Measurements from ENCODE around the gene PTCD2.

Gene PTCD2

DNA sequence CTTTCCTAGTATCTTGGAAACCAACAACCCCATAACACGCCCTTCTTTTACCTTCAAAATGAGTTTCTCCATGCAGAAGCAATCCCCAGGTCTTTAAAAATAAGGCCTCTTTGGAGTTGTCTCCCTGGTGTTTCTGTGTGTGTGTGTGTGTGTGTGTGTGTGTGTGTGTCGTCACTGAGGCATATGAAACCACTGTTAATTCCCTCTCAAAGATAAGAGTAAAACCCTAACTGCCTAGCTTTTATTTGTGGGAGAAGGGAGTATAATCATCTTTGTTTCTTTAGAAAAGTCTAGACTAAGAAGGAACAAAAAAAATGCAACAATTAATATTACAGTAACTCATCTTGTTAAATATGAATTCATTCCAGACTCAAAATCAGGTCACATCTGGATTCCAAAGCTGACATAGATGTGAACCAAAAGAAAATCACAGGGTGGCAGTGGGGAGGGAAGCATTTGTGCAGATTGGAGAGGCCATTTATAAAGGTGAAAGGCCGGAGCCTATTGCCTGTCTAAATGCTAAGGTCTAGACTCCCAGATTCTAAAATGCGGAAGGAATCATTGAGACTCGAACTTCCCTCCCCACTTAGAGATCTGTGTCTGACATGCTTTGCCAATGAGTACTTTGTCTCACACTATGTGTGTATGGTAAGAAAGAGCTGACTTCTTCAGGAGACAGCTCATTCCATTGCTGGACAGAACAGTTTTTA is 95.6 kb downstream of the PTCD2 start:
- DNase-seq (ENCODE audit: low spot score): no peak

- DNase-seq (ENCODE audit: low spot score): no peak
These were observed 97.3 kb downstream of the PTCD2 start for GRCh38 chr5:72417333-72418062.

Small RNAs within 50 kb of the gene (small RNA-seq; reads per million reads assigned to genes)
- gene RN7SL153P: 0 reads per million in 2 experiments

Data from SK-N-DZ (cell line).